ENCODE results near the gene TAS2R3.
A peak's percentile ranks its signal among the peaks of the same experiment; 100 is the strongest.
"Not testable (repeated sequence)": the region's sequence is repeated elsewhere in the genome, so short reads cannot be mapped to it uniquely, and the experiment has no call there.

Gene TAS2R3

GRCh38 chr7:141738592-141739013 is 25.3 kb upstream of the TAS2R3 start:
- TF ChIP-seq CTCF (IDR thresholded peaks at IDR 0.05): no peak
- Mint-ChIP-seq H3K27me3 (ENCODE audit: low read depth, poor library complexity) (peaks cover 4% of the 10 kb centered on the region), H3K4me1 (peaks cover 27% of the 10 kb centered on the region), H3K36me3 (ENCODE audit: low read depth) (peaks cover 29% of the 10 kb centered on the region), H3K4me3 (peak overlapping the region; percentile 96), H3K9me3 (no peaks in the 10 kb centered on the region), H3K27ac (peak overlapping the region; percentile 98)
- no peak for DNase-seq

DNA sequence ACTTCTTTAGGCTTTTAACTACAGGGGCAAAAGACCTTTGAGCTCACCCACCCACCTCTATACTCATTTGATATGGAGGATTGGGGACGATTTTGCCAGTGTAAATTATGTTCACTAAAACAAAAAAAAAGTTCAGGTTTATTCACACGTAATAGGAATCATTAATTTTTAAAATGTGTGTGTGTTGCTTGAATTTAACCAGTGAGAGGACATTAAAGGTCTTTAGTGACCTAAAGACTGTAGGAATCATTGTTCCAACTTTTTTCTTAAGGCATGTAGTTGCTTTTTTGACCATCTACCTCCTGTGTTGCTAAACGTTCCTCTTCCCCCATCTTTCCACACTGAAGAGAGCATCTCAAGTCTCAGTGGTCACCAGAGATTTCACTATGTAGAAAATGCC is 24.6 kb upstream of the TAS2R3 start:
- Mint-ChIP-seq H3K27ac (no peak overlapping the region), H3K27me3 (ENCODE audit: low read depth, poor library complexity) (no peaks in the 10 kb centered on the region), H3K4me1 (peaks cover 27% of the 10 kb centered on the region), H3K36me3 (ENCODE audit: low read depth) (peaks cover 35% of the 10 kb centered on the region), H3K4me3 (peak overlapping the region; percentile 96), H3K9me3 (no peaks in the 10 kb centered on the region)
- TF ChIP-seq CTCF (IDR thresholded peaks at IDR 0.05): no peak
- no peak for DNase-seq

DNA sequence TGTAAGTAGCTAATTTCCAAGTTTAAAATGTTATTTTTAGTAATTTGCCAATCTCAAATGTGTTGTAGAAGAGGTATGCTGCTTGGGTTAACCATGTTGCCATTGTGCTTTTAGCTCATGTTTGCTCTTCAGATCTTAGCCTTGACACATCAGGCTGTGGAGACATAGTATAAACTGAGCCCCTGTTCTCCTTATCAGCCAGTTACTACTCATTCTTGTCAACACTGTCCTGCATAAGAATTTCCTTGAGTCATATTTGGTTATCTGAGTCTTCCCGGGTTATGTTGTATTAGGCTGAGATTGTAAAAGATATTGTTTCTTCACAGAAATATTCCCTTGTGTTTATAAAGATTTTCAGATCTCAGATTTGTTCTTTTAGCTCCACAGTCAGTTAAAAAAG is 21.7 kb upstream of the TAS2R3 start:
- no peak for DNase-seq
- Mint-ChIP-seq H3K27me3 (ENCODE audit: low read depth, poor library complexity) (no peaks in the 10 kb centered on the region), H3K36me3 (ENCODE audit: low read depth) (peaks cover 65% of the 10 kb centered on the region), H3K27ac (no peak overlapping the region), H3K4me1 (peaks cover 27% of the 10 kb centered on the region), H3K9me3 (no peaks in the 10 kb centered on the region), H3K4me3 (no peak overlapping the region)
- no peak for TF ChIP-seq CTCF (IDR thresholded peaks at IDR 0.05)

DNA sequence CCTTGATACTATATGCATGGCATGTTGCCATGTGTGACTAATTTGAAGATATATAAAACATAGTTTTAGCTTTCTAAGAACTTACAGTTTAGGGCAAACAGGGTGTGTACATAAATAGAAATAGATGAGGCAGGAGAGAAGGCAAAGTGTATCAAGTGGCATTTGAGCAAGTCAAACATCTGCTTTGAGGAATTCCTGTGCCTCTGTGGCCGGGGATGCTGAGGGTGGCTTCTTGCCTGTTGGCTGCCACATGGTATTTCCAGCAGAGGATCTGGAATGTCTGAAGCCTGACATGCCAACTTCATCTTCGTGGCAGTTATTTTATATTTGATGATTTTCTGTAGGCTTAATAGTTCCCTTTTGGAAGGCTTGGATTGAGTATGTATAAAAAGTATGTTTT is 19.8 kb upstream of the TAS2R3 start:
- Mint-ChIP-seq H3K4me3 (no peak overlapping the region), H3K9me3 (peaks cover 8% of the 10 kb centered on the region), H3K4me1 (peaks cover 12% of the 10 kb centered on the region), H3K36me3 (ENCODE audit: low read depth) (peaks cover 83% of the 10 kb centered on the region), H3K27me3 (ENCODE audit: low read depth, poor library complexity) (no peaks in the 10 kb centered on the region), H3K27ac (no peak overlapping the region)
- TF ChIP-seq CTCF (IDR thresholded peaks at IDR 0.05): no peak
- DNase-seq: no peak

GRCh38 chr7:141748396-141748795 is 15.5 kb upstream of the TAS2R3 start:
- Mint-ChIP-seq H3K36me3 (ENCODE audit: low read depth) (peaks cover 99% of the 10 kb centered on the region), H3K4me3 (no peak overlapping the region), H3K9me3 (peaks cover 49% of the 10 kb centered on the region), H3K27ac (no peak overlapping the region), H3K27me3 (ENCODE audit: low read depth, poor library complexity) (no peaks in the 10 kb centered on the region), H3K4me1 (no peaks in the 10 kb centered on the region)
- no peak for TF ChIP-seq CTCF (IDR thresholded peaks at IDR 0.05)
- DNase-seq: no peak

DNA sequence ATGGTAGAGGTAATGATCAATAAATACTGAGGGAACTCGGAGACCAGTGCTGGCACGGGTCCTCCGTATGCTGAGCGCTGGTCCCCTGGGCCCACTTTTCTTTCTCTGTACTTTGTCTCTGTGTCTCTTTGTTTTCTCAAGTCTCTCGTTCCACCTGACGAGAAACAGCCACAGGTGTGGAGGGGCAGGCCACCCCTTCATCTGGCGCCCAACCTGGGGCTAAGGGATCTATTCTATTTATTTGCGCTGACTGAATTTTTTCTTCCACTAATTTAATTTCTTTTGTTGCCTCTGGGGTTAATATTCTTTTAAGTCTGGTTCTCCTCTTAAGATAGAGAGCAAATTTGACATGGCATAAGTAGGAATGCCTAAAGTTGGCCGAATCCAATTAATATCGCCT is 12.0 kb upstream of the TAS2R3 start:
- DNase-seq: peak; percentile 18
- not testable (repeated sequence) for H3K27ac Mint-ChIP-seq, H3K4me1 Mint-ChIP-seq

More for the DNA sequence above, 12.0 kb upstream of the TAS2R3 start:
- H3K27me3 Mint-ChIP-seq (ENCODE audit: low read depth, poor library complexity); H3K4me3 Mint-ChIP-seq: not testable (repeated sequence)
- peaks cover 99% of the 10 kb centered on the region for H3K36me3 Mint-ChIP-seq (ENCODE audit: low read depth)
- peaks cover 58% of the 10 kb centered on the region for H3K9me3 Mint-ChIP-seq
